Tongue (tissue), 2 donors: ENCODE data around the gene PAEP. TPM values are rescaled to one million over a fixed set of nuclear protein-coding genes. Genes with fewer than 3 reads are reported as not detected.

ENCODE experiments used
- DNase-seq: peaks from one replicate; pipeline ENCODE4 v3.0.0-alpha.2; 2015
- total RNA-seq: library from RNA; depleted of rRNA; stranded (reverse); fragments of >200 nt; gene quantifications from one replicate; pipeline ENCODE4 v1.2.3, GENCODE V29; 2014

The PAEP gene
- total RNA-seq, 1 donor from 2014 or later: not detected

DNA sequence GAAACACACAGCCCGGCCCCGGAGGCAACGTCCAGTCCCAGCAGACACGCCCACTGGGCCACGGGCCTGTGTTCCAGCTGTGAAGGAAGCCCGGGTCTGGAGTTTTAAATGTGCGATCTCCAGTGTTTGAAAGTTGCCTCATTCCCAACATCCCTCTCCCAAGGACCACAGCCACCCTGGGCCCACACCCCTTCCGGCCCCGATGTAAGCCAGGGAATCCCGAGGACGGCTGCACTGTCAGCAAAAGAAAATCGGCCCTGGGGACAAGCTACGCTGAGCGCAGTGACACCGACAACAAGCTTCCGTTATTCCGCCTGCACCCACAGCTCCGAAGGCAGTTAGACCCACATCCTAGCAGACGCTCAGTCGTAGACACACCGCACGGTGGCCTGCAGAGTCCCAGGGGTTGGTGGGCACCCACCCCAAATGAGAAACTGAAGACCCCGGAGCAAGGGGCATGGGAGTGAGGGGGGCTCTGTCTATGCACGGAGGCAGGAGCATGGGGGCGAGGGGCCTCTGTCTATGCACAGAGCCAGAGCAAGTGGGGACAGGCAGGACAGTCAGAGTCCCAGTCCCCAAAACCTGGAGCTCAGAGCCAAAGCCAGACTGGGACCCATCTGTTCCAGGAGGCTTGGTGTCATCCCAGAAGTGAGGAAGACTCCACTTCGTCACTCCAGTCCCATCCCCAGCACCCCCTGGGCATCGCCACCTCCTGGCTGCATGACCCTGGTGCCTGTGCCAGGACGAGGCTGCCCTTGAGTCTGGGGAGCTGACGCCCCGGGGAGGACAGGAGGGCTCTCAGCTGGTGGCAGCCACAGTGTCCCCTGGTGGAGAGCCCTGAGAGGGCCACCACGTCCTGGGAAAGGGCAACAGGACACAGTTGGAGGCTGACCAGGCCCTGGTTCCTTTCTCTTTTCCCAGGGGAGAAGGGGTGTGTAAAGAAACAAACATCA, 54.4 kb downstream of the PAEP start:
- DNase-seq: no peak

Other genes with a start within 250 kb of the PAEP start
- gene PPP1R26, start 82.0 kb upstream of the PAEP start, total RNA-seq: 19.5 TPM
- gene MRPS2, start 61.1 kb upstream of the PAEP start, total RNA-seq: 9.4 TPM
- gene LCN1, start 40.3 kb upstream of the PAEP start, total RNA-seq: 373 TPM
- gene OBP2A, start 15.6 kb upstream of the PAEP start, total RNA-seq: not detected
- gene GLT6D1, start 77.8 kb downstream of the PAEP start, total RNA-seq: not detected
- gene LCN9, start 101.6 kb downstream of the PAEP start, total RNA-seq: not detected
- not detected for gene SOHLH1, start 137.7 kb downstream of the PAEP start, total RNA-seq
- 2.8 TPM for gene KCNT1, start 140.4 kb downstream of the PAEP start, total RNA-seq